ENCODE measurements around the gene CLCN1.

- TF ChIP-seq CTCF (IDR thresholded peaks at IDR 0.05): no peak
- no peak for TF ChIP-seq EZH2phosphoT487 (IDR thresholded peaks at IDR 0.05)
- TF ChIP-seq EZH2 (IDR thresholded peaks at IDR 0.05): no peak
These were observed 72.7 kb downstream of the CLCN1 start for GRCh38 chr7:143388491-143389101.
